Loucy (cell line): Measurements from ENCODE around the gene RPL4.

Source experiments
- H2AFZ ChIP-seq: fragments of 200-600 bp; sonication (generic); 2 replicates; pipeline ENCODE4 v1.6.0; 2016; ENCODE audit warnings: antibody characterized with exemption, mild to moderate bottlenecking, low read length, moderate library complexity
- H3F3A ChIP-seq: fragments of 200-600 bp; 2 replicates; pipeline ENCODE4 v1.6.0; 2016; ENCODE audit warnings: antibody characterized with exemption, low read depth, mild to moderate bottlenecking
- H3K27me3 ChIP-seq: fragments of 200-600 bp; sonication (generic); 2 replicates; pipeline ENCODE4 v1.6.1; 2014; ENCODE audit warnings: low read length, mild to moderate bottlenecking; ENCODE audit not compliant: insufficient read depth, poor library complexity, severe bottlenecking
- H3K36me3 ChIP-seq: fragments of 200-600 bp; sonication (generic); 2 replicates; pipeline ENCODE4 v1.6.1; 2016; ENCODE audit warnings: low read length; ENCODE audit not compliant: insufficient read depth
- H3K4me1 ChIP-seq: fragments of 200-600 bp; sonication (generic); 2 replicates; pipeline ENCODE4 v1.5.1; 2014; ENCODE audit warnings: low read length, mild to moderate bottlenecking; ENCODE audit not compliant: insufficient read depth, poor library complexity, severe bottlenecking
- H3K4me2 ChIP-seq: fragments of 200-600 bp; sonication (generic); 2 replicates; pipeline ENCODE4 v1.6.0; 2014; ENCODE audit warnings: antibody characterized with exemption, low read length, low read depth, mild to moderate bottlenecking; ENCODE audit not compliant: poor library complexity, severe bottlenecking
- H3K4me3 ChIP-seq: fragments of 200-600 bp; sonication (generic); 2 replicates; pipeline ENCODE4 v1.5.1; 2014; ENCODE audit warnings: low read length, mild to moderate bottlenecking, mixed read lengths; ENCODE audit not compliant: poor library complexity, severe bottlenecking
- H3K79me2 ChIP-seq: fragments of 200-600 bp; sonication (generic); 2 replicates; pipeline ENCODE4 v1.6.1; 2014; ENCODE audit warnings: low read length; ENCODE audit not compliant: insufficient read depth
- H3K9ac ChIP-seq: fragments of 200-600 bp; sonication (generic); 2 replicates; pipeline ENCODE4 v1.6.0; 2014; ENCODE audit warnings: mild to moderate bottlenecking, low read depth, low read length, moderate library complexity; ENCODE audit not compliant: poor library complexity, severe bottlenecking
- H3K9me2 ChIP-seq: fragments of 200-600 bp; sonication (generic); replicated peaks from 2 replicates; pipeline ENCODE4 v1.6.1; 2016; ENCODE audit warnings: low read depth, low read length, mixed read lengths
- H3K9me3 ChIP-seq: fragments of 200-600 bp; sonication (generic); 2 replicates; pipeline ENCODE4 v1.6.1; 2014; ENCODE audit warnings: mild to moderate bottlenecking, antibody characterized with exemption, low read length, low read depth; ENCODE audit not compliant: insufficient read depth
- H4K20me1 ChIP-seq: fragments of 200-600 bp; sonication (generic); 2 replicates; pipeline ENCODE4 v1.6.0; 2014; ENCODE audit warnings: antibody characterized with exemption, low read length, mild to moderate bottlenecking; ENCODE audit not compliant: insufficient read depth, poor library complexity, severe bottlenecking
- EZH2phosphoT487 ChIP-seq: fragments of 200-600 bp; IDR thresholded peaks from 2 replicates; pipeline ENCODE4 v1.6.1; 2018; ENCODE audit warnings: antibody characterized with exemption, mild to moderate bottlenecking, moderate library complexity, borderline replicate concordance
- TF ChIP-seq, protein P1 (sequence below): fragments of 200-600 bp; sonication (generic); conservative IDR thresholded peaks from 2 replicates; pipeline ENCODE4 v1.5.1; 2014; ENCODE audit warnings: mild to moderate bottlenecking, antibody characterized with exemption, low read length

The RPL4 gene

DNA sequence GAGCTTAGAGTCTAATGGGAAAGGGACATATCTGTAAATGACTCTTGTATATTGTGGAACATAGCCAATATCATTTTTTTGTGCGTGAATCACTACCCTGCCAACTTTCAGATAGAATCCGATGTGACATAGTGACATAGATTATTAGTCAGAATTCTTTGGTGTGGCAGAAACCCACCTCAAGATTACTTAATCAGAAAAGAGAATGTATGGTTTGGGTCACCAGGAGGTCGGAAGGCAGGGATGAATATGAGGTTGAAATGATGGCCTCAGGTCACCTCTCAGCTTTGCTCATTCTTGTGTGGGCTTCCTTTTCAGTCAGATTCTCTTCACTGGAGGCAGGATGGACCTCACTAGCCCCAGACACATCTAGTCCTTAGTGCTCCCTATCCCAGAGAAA is 48.4 kb downstream of the RPL4 start:
- TF ChIP-seq EZH2phosphoT487, result no peak
- TF ChIP-seq, protein P1, sequence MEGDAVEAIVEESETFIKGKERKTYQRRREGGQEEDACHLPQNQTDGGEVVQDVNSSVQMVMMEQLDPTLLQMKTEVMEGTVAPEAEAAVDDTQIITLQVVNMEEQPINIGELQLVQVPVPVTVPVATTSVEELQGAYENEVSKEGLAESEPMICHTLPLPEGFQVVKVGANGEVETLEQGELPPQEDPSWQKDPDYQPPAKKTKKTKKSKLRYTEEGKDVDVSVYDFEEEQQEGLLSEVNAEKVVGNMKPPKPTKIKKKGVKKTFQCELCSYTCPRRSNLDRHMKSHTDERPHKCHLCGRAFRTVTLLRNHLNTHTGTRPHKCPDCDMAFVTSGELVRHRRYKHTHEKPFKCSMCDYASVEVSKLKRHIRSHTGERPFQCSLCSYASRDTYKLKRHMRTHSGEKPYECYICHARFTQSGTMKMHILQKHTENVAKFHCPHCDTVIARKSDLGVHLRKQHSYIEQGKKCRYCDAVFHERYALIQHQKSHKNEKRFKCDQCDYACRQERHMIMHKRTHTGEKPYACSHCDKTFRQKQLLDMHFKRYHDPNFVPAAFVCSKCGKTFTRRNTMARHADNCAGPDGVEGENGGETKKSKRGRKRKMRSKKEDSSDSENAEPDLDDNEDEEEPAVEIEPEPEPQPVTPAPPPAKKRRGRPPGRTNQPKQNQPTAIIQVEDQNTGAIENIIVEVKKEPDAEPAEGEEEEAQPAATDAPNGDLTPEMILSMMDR, result no peak
- Histone ChIP-seq H3F3A (no peaks in the 10 kb centered on the region), H4K20me1 (no peaks in the 10 kb centered on the region), H3K36me3 (peaks cover 8% of the 10 kb centered on the region; the same call in 1 of the 2 replicates), H3K4me1 (no peaks in the 10 kb centered on the region), H3K79me2 (no peaks in the 10 kb centered on the region), H3K27me3 (no peaks in the 10 kb centered on the region), H2AFZ (no peak overlapping the region), H3K4me3 (no peak overlapping the region), H3K9ac (no peak overlapping the region), H3K9me2 (no peaks in the 10 kb centered on the region), H3K4me2 (no peak overlapping the region), H3K9me3 (no peaks in the 10 kb centered on the region)

DNA sequence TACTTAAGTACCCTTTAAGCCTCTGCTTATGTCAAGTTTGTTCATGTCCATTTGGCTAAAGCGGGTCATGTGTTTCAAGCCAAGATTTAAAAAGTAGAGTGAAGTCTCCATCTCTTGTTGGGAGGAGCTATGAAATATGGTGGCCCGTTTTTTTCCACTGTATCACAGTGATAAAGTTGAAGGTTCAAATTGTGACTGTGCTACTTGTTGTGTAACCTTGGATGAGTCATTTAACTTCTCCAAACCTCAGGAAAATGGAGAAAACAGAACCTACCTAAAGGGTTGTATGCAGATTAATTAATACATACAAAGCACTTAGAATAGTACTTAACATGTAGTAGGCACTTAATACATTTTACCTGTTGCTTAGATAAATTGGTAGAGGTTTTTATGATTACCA is 50.5 kb downstream of the RPL4 start:
- Histone ChIP-seq H3K4me3 (no peak overlapping the region), H3F3A (no peaks in the 10 kb centered on the region), H3K4me1 (no peaks in the 10 kb centered on the region), H3K36me3 (peaks cover 11% of the 10 kb centered on the region; the same call in 1 of the 2 replicates), H3K9me3 (no peaks in the 10 kb centered on the region), H4K20me1 (no peaks in the 10 kb centered on the region), H2AFZ (no peak overlapping the region), H3K9me2 (no peaks in the 10 kb centered on the region), H3K4me2 (no peak overlapping the region), H3K79me2 (no peaks in the 10 kb centered on the region), H3K27me3 (no peaks in the 10 kb centered on the region), H3K9ac (no peak overlapping the region)
- TF ChIP-seq, protein P1, result no peak
- no peak for TF ChIP-seq EZH2phosphoT487

DNA sequence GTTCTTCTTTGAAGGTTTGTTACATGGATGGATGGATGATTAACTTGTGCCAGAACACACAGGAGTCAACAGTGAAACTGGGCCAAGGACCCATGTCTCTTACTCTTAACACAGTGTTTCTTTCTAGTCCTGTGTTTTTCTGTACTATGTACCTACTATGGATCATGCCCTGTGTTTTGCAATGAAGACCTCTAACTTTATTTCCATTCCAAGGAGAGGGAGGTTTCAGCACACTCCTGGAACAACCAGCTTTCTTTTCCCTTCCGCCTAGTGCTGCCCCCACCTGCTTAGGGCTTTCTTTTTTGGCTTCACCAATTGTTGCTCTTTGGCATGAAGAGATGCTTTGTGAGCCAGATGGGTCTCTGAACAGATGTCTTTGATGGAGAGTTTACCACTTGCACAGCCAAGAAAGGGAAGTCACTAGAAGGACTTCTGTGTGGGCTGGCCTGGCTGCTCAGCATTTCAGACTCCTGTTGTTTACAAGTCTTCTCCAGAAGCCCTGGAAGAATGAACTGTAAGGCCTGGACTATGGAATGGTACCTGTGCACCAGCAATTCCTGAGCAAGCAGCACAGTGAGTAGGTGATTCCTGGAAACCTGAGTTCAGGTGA is 51.6 kb downstream of the RPL4 start:
- H3K79me2 ChIP-seq, result no peaks in the 10 kb centered on the region
- no peaks in the 10 kb centered on the region for H4K20me1 ChIP-seq
- H3F3A ChIP-seq, result no peaks in the 10 kb centered on the region
- peaks cover 14% of the 10 kb centered on the region; the same call in 1 of the 2 replicates for H3K36me3 ChIP-seq
- H2AFZ ChIP-seq, result no peak overlapping the region
- no peaks in the 10 kb centered on the region for H3K9me2 ChIP-seq
- no peaks in the 10 kb centered on the region for H3K4me1 ChIP-seq
- no peaks in the 10 kb centered on the region for H3K9me3 ChIP-seq
- no peak overlapping the region for H3K4me2 ChIP-seq
- no peak overlapping the region for H3K9ac ChIP-seq
- TF ChIP-seq, protein P1, result no peak
- no peak for TF ChIP-seq EZH2phosphoT487
- H3K4me3 ChIP-seq, result no peak overlapping the region
- no peaks in the 10 kb centered on the region for H3K27me3 ChIP-seq
